HCT116 (cell line): ENCODE results near the gene MIEF1. TPM values are rescaled to one million over a fixed set of nuclear protein-coding genes. Genes with fewer than 3 reads are reported as not detected.

Source experiments
- ATAC-seq: fragments of 200-7000 bp; cut with Tn5 transposase; 2 replicates; pipeline ENCODE4 v1.9.1; 2020; ENCODE audit warnings: mild to moderate bottlenecking, moderate library complexity
- BruUV-seq: library from RNA; stranded (reverse); fragments of 400-500 nt; replicated peaks from 2 replicates; lab custom pipeline; 2021; lab: Mats Ljungman, UMichigan
- CTCF ChIA-PET: fragments of 300-600 bp; sonication (Branson Sonifier 250); formaldehyde crosslinking; loops from one replicate; lab custom pipeline; 2021; ENCODE audit warnings: antibody characterized with exemption; lab: Charles Lee
- POLR2A ChIA-PET: fragments of 300-600, 350-600 bp; sonication (Branson Sonifier 250); formaldehyde crosslinking; loops from one replicate; lab custom pipeline; 2021; ENCODE audit warnings: antibody characterized with exemption; lab: Charles Lee
- RAD21 ChIA-PET, 2 experiments: fragments of 300-600 bp; sonication (Branson Sonifier 250); formaldehyde crosslinking; loops; one replicate each; lab custom pipeline; 2023; ENCODE audit warnings: low total read pairs in 2 of 2; ENCODE audit not compliant: uncharacterized antibody in 2 of 2, unreplicated experiment in 2 of 2, low non-redundant PET in 1 of 2; lab: Charles Lee
- DNase-seq: peaks from one replicate; pipeline ENCODE4 v3.0.0-alpha.2; 2010; ENCODE audit warnings: low read depth, low spot score
- H2AFZ ChIP-seq: fragments of 200-600 bp; shearing (Covaris generic), sonication (generic); 2 replicates; pipeline ENCODE4 v1.6.1; 2017; ENCODE audit warnings: low read depth, mixed run types, mixed read lengths, antibody characterized with exemption, low read length; ENCODE audit not compliant: poor library complexity, severe bottlenecking
- H3K27ac ChIP-seq: 2 replicates; pipeline ENCODE4 v1.5.1; 2012; ENCODE audit warnings: low read depth, low read length
- H3K27me3 ChIP-seq: fragments of 200-600 bp; sonication (generic); 2 replicates; pipeline ENCODE4 v1.6.1; 2016; ENCODE audit warnings: mixed run types, low read length, mixed read lengths; ENCODE audit not compliant: insufficient read depth
- H3K36me3 ChIP-seq, 2 experiments: fragments of 200-500 bp in 1 of 2; fragments of 200-600 bp in 1 of 2; sonication (Bioruptor generic) in 1 of 2; sonication (generic) in 1 of 2; 2 replicates each; pipeline versions ENCODE4 v1.5.1 to v1.6.1; 2014 to 2016; ENCODE audit warnings: low read length in 2 of 2, inconsistent platforms in 1 of 2, mixed read lengths in 1 of 2, mixed run types in 1 of 2; ENCODE audit not compliant: insufficient read depth in 2 of 2, control insufficient read depth in 1 of 2
- H3K4me1 ChIP-seq, 2 experiments: fragments of 200-600 bp in 1 of 2; sonication (generic) in 1 of 2; 2 replicates each; pipeline versions ENCODE4 v1.5.1 to v1.6.1; 2012 to 2017; ENCODE audit warnings: low read length in 2 of 2, inconsistent platforms in 1 of 2, mild to moderate bottlenecking in 1 of 2, mixed read lengths in 1 of 2, mixed run types in 1 of 2, moderate library complexity in 1 of 2; ENCODE audit not compliant: insufficient read depth in 2 of 2, control insufficient read depth in 1 of 2
- H3K4me2 ChIP-seq: fragments of 200-600 bp; sonication (generic); 2 replicates; pipeline ENCODE4 v1.6.1; 2017; ENCODE audit warnings: mixed run types, low read length, mixed read lengths
- H3K4me3 ChIP-seq, 2 experiments: fragments of 200-600 bp in 1 of 2; sonication (generic) in 1 of 2; replicated peaks in 1 of 2; 2 replicates each; pipeline ENCODE4 v1.5.1; 2011 to 2016; ENCODE audit warnings: low read length in 2 of 2, control low read depth in 1 of 2, low read depth in 1 of 2, mild to moderate bottlenecking in 1 of 2, mixed read lengths in 1 of 2, mixed run types in 1 of 2
- H3K79me2 ChIP-seq: fragments of 200-600 bp; sonication (generic); 2 replicates; pipeline ENCODE4 v1.6.1; 2017; ENCODE audit warnings: mild to moderate bottlenecking, mixed run types, low read length, moderate library complexity, mixed read lengths; ENCODE audit not compliant: insufficient read depth
- H3K9ac ChIP-seq: fragments of 200-600 bp; sonication (generic); 2 replicates; pipeline ENCODE4 v1.6.1; 2016; ENCODE audit warnings: low read length, mixed read lengths
- H3K9me2 ChIP-seq: fragments of 200-600 bp; sonication (generic), shearing (Covaris generic); 2 replicates; pipeline ENCODE4 v1.6.1; 2017; ENCODE audit warnings: mixed run types, mild to moderate bottlenecking, moderate library complexity; ENCODE audit not compliant: insufficient read depth
- H3K9me3 ChIP-seq, 2 experiments: fragments of 200-500 bp in 1 of 2; fragments of 200-600 bp in 1 of 2; sonication (Bioruptor generic) in 1 of 2; sonication (generic) in 1 of 2; 2 replicates each; pipeline ENCODE4 v1.6.1; 2014 to 2017; ENCODE audit warnings: low read length in 2 of 2, mixed read lengths in 2 of 2, inconsistent platforms in 1 of 2, low read depth in 1 of 2, mild to moderate bottlenecking in 1 of 2, mixed run types in 1 of 2, moderate library complexity in 1 of 2; ENCODE audit not compliant: control insufficient read depth in 1 of 2, insufficient read depth in 1 of 2
- H4K20me1 ChIP-seq: fragments of 200-600 bp; sonication (generic), shearing (Covaris generic); 2 replicates; pipeline ENCODE4 v1.6.1; 2017; ENCODE audit warnings: mixed run types, mild to moderate bottlenecking, moderate library complexity; ENCODE audit not compliant: insufficient read depth
- CTCF ChIP-seq, 3 experiments: fragments of 200-600 bp in 1 of 3; sonication (generic) in 1 of 3; IDR thresholded peaks in 2 of 3; conservative IDR thresholded peaks in 1 of 3; 2 replicates each; pipeline ENCODE4 v1.5.1; 2012 to 2017; ENCODE audit warnings: low read depth in 2 of 3, low read length in 2 of 3, antibody characterized with exemption in 1 of 3, borderline replicate concordance in 1 of 3, control low read depth in 1 of 3, mild to moderate bottlenecking in 1 of 3, mixed read lengths in 1 of 3, mixed run types in 1 of 3, moderate library complexity in 1 of 3; ENCODE audit not compliant: insufficient read depth in 1 of 3
- MAX ChIP-seq: IDR thresholded peaks from 2 replicates; pipeline ENCODE4 v1.6.1; 2012
- SP1 ChIP-seq: IDR thresholded peaks from 2 replicates; pipeline ENCODE4 v1.6.1; 2012; ENCODE audit warnings: low read depth
- ZNF274 ChIP-seq: fragments of 200-500 bp; sonication (Bioruptor generic); IDR thresholded peaks from 2 replicates; pipeline ENCODE4 v1.6.1; 2014; ENCODE audit warnings: mild to moderate bottlenecking, low read depth, low read length, inconsistent platforms
- intact Hi-C: fragments of 100-400 bp; cut with micrococcal nuclease; formaldehyde crosslinking; loops from 2 replicates; pipeline ENCODE4 v1.10.0; 2022
- total RNA-seq: library from RNA; stranded (reverse); gene quantifications from one replicate; pipeline ENCODE4 v1.2.1, GENCODE V29; 2021; ENCODE audit not compliant: unreplicated experiment
- TF ChIP-seq, protein P1 (sequence below): IDR thresholded peaks from 2 replicates; pipeline ENCODE4 v1.6.1; 2012; ENCODE audit warnings: low read depth

Gene MIEF1
- total RNA-seq, 1 experiment from 2014 or later = 42.8 TPM

DNA sequence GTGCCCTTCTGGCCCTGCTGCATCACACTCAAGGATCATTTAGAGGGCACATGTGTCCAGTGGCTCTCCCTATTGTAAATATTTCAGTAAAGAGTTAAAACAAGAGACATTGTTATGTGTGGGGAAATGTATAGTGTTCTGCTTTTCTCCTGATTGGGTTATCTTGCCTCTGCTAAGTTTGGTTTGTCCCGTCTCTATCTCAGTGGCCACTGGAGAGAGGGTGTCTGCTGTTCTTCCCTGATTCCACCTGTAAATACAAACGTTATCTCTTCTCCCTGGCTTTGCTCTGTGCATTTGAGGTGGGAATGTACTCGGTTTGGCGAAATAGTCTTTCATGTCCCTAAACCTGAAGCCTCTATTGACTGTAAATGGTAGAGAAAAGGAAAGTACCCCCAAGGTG lies 6.3 kb downstream of the MIEF1 start:
- ATAC-seq (no peak), DNase-seq (no peak)
- peaks cover 81% of the 10 kb centered on the region for H3K79me2 ChIP-seq
- ChIA-PET RAD21 (no interaction called here), POLR2A (no interaction called here), CTCF (no interaction called here)
- H3K36me3 ChIP-seq = peaks cover 52 to 82% of the 10 kb centered on the region in 2 experiments
- no peaks in the 10 kb centered on the region; the same call in 1 of the 2 replicates for H4K20me1 ChIP-seq
- H3K27ac ChIP-seq = no peak overlapping the region
- H3K27me3 ChIP-seq = no peaks in the 10 kb centered on the region
- TF ChIP-seq SP1 (no peak), CTCF (IDR thresholded peaks at IDR 0.05 in 2 of 3, conservative IDR thresholded peaks at IDR 0.05 in 1 of 3; ENCODE audit: borderline replicate concordance in 1 of 3, insufficient read depth in 1 of 3, low read depth in 2 of 3, low read length in 2 of 3) (no peak), ZNF274 (no peak), MAX (no peak)
- TF ChIP-seq, protein P1, sequence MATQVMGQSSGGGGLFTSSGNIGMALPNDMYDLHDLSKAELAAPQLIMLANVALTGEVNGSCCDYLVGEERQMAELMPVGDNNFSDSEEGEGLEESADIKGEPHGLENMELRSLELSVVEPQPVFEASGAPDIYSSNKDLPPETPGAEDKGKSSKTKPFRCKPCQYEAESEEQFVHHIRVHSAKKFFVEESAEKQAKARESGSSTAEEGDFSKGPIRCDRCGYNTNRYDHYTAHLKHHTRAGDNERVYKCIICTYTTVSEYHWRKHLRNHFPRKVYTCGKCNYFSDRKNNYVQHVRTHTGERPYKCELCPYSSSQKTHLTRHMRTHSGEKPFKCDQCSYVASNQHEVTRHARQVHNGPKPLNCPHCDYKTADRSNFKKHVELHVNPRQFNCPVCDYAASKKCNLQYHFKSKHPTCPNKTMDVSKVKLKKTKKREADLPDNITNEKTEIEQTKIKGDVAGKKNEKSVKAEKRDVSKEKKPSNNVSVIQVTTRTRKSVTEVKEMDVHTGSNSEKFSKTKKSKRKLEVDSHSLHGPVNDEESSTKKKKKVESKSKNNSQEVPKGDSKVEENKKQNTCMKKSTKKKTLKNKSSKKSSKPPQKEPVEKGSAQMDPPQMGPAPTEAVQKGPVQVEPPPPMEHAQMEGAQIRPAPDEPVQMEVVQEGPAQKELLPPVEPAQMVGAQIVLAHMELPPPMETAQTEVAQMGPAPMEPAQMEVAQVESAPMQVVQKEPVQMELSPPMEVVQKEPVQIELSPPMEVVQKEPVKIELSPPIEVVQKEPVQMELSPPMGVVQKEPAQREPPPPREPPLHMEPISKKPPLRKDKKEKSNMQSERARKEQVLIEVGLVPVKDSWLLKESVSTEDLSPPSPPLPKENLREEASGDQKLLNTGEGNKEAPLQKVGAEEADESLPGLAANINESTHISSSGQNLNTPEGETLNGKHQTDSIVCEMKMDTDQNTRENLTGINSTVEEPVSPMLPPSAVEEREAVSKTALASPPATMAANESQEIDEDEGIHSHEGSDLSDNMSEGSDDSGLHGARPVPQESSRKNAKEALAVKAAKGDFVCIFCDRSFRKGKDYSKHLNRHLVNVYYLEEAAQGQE = no peak
- H3K4me2 ChIP-seq = no peak overlapping the region
- no peak overlapping the region for H3K9ac ChIP-seq
- peaks cover 5 to 6% of the 10 kb centered on the region in 2 experiments; a peak in 3 of 4 replicates for H3K4me1 ChIP-seq
- no TSS peak for BruUV-seq
- H3K4me3 ChIP-seq = no peak overlapping the region
- H3K9me2 ChIP-seq = no peaks in the 10 kb centered on the region
- no peaks in the 10 kb centered on the region for H3K9me3 ChIP-seq
- intact Hi-C loops = no loop called here
- no peak overlapping the region for H2AFZ ChIP-seq
